DND-41 (cell line): ENCODE results near the gene OPCML.

ENCODE experiments used
- EZH2 ChIP-seq: IDR thresholded peaks from 3 replicates; pipeline ENCODE4 v1.6.1; 2012; ENCODE audit warnings: borderline replicate concordance, low read depth, mild to moderate bottlenecking, moderate library complexity, low read length, inconsistent platforms; ENCODE audit not compliant: severe bottlenecking
- TF ChIP-seq, protein P1 (sequence below): IDR thresholded peaks from 2 replicates; pipeline ENCODE4 v1.5.1; 2012; ENCODE audit warnings: borderline replicate concordance, low read length, moderate library complexity, mild to moderate bottlenecking; ENCODE audit not compliant: poor library complexity, severe bottlenecking; ENCODE audit errors: extremely low read depth

DNA sequence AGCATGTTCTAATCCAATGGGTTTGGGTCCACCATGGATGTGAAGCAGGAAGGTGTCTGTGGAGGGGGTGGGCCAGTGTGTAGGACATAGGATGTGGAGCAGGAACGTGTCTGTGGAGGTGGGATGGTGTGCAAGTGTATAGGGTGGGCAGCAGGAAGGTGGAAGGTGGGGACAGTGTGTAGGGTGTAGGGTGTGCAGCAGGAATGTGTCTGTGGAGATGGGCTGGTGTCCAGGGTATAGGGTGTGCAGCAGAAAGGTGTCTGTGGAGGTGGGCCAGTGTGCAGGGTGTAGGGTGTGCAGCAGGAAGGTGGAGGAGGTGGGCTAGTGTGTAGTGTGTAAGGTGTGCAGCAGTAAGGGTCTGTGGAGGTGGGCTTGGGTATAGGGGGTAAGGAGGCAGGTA lies 1093.9 kb downstream of the OPCML start:
- TF ChIP-seq, protein P1, sequence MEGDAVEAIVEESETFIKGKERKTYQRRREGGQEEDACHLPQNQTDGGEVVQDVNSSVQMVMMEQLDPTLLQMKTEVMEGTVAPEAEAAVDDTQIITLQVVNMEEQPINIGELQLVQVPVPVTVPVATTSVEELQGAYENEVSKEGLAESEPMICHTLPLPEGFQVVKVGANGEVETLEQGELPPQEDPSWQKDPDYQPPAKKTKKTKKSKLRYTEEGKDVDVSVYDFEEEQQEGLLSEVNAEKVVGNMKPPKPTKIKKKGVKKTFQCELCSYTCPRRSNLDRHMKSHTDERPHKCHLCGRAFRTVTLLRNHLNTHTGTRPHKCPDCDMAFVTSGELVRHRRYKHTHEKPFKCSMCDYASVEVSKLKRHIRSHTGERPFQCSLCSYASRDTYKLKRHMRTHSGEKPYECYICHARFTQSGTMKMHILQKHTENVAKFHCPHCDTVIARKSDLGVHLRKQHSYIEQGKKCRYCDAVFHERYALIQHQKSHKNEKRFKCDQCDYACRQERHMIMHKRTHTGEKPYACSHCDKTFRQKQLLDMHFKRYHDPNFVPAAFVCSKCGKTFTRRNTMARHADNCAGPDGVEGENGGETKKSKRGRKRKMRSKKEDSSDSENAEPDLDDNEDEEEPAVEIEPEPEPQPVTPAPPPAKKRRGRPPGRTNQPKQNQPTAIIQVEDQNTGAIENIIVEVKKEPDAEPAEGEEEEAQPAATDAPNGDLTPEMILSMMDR: no peak
- TF ChIP-seq EZH2: no peak
